PFSK-1 (cell line): ENCODE results near the gene VIL1.

Experiments
- POLR2AphosphoS5 ChIP-seq: IDR thresholded peaks from 2 replicates; pipeline ENCODE4 v1.6.1; 2012; ENCODE audit warnings: low read depth, mild to moderate bottlenecking, control low read depth, low read length, moderate library complexity
- REST ChIP-seq, 2 experiments: IDR thresholded peaks; 2 replicates each; pipeline versions ENCODE4 v1.6.1 to v1.8.0; 2011 to 2012; ENCODE audit warnings: low read depth in 2 of 2, low read length in 2 of 2, control low read depth in 1 of 2, inconsistent platforms in 1 of 2, mild to moderate bottlenecking in 1 of 2, moderate library complexity in 1 of 2; ENCODE audit not compliant: insufficient read depth in 1 of 2
- SIN3A ChIP-seq: IDR thresholded peaks from 2 replicates; pipeline ENCODE4 v1.6.1; 2012; ENCODE audit warnings: mild to moderate bottlenecking, low read length, moderate library complexity, borderline replicate concordance; ENCODE audit not compliant: insufficient read depth
- TAF1 ChIP-seq: IDR thresholded peaks from 2 replicates; pipeline ENCODE4 v1.6.1; 2012; ENCODE audit warnings: low read length, control low read depth, borderline replicate concordance; ENCODE audit not compliant: insufficient read depth

GRCh38 chr2:218452079-218452478 lies 33.2 kb downstream of the VIL1 start:
- TF ChIP-seq POLR2AphosphoS5 = no peak
- TF ChIP-seq REST (IDR thresholded peaks at IDR 0.05; ENCODE audit: insufficient read depth in 1 of 2, low read depth in 2 of 2, low read length in 2 of 2) = no peak
- no peak for TF ChIP-seq SIN3A
- TF ChIP-seq TAF1 = no peak
